NCI-H146 treated with DMSO at 0.1 percent for 48 hours (cell line): ENCODE data around the gene KCTD1.
"Not testable (repeated sequence)": the region's sequence is repeated elsewhere in the genome, so short reads cannot be mapped to it uniquely, and the experiment has no call there.

Experiments used
- DNase-seq: peaks from one replicate; lab custom pipeline; 2025; ENCODE audit not compliant: unreplicated experiment; lab: John Stamatoyannopoulos, UW

Gene KCTD1

GRCh38 chr18:26459340-26459739 lies 89.0 kb downstream of the KCTD1 start:
- DNase-seq = no peak

GRCh38 chr18:26458526-26459232 lies 89.7 kb downstream of the KCTD1 start:
- DNase-seq = no peak

GRCh38 chr18:26457611-26458353 lies 90.6 kb downstream of the KCTD1 start:
- DNase-seq = no peak

- DNase-seq = no peak
Measured at GRCh38 chr18:26457195-26457594, 91.2 kb downstream of the KCTD1 start.

GRCh38 chr18:26456070-26456491 lies 92.3 kb downstream of the KCTD1 start:
- DNase-seq = no peak

- no peak for DNase-seq
Measured at GRCh38 chr18:26455639-26456038, 92.7 kb downstream of the KCTD1 start.

- no peak for DNase-seq
Measured at GRCh38 chr18:26454616-26455015, 93.7 kb downstream of the KCTD1 start.

- DNase-seq = no peak
Measured at GRCh38 chr18:26454192-26454591, 94.2 kb downstream of the KCTD1 start.

GRCh38 chr18:26453386-26453901 lies 94.9 kb downstream of the KCTD1 start:
- DNase-seq = no peak

- DNase-seq = no peak
Measured at GRCh38 chr18:26450989-26451682, 97.2 kb downstream of the KCTD1 start.

GRCh38 chr18:26448714-26449159 lies 99.6 kb downstream of the KCTD1 start:
- no peak for DNase-seq

GRCh38 chr18:26443853-26444252 lies 104.5 kb downstream of the KCTD1 start:
- no peak for DNase-seq

GRCh38 chr18:26442126-26442525 lies 106.2 kb downstream of the KCTD1 start:
- no peak for DNase-seq

GRCh38 chr18:26440644-26441043 lies 107.7 kb downstream of the KCTD1 start:
- DNase-seq = no peak

- no peak for DNase-seq
Measured at GRCh38 chr18:26439537-26439936, 108.8 kb downstream of the KCTD1 start.

- DNase-seq = no peak
Measured at GRCh38 chr18:26438980-26439379, 109.4 kb downstream of the KCTD1 start.

- not testable (repeated sequence) for DNase-seq
Measured at GRCh38 chr18:26437634-26438033, 110.7 kb downstream of the KCTD1 start.

- no peak for DNase-seq
Measured at GRCh38 chr18:26436176-26437051, 111.9 kb downstream of the KCTD1 start.

- DNase-seq = no peak
Measured at GRCh38 chr18:26435415-26436095, 112.8 kb downstream of the KCTD1 start.

- DNase-seq = no peak
Measured at GRCh38 chr18:26434887-26435286, 113.5 kb downstream of the KCTD1 start.
